Measurements from ENCODE around the gene NCKAP5L.
A peak's percentile ranks its signal among the peaks of the same experiment; 100 is the strongest.

The NCKAP5L gene

GRCh38 chr12:49843876-49844437, 15.7 kb upstream of the NCKAP5L start:
- no peak for DNase-seq (ENCODE audit: low spot score)
- TF ChIP-seq CTCF (IDR thresholded peaks at IDR 0.05; ENCODE audit: extremely low read depth, insufficient read depth, missing control alignments), result no peak
- in situ Hi-C loops (cut with MboI; ENCODE audit: low pct_unique_long_range_greater_than_20kb, low sequenced_read_pairs, unreplicated experiment), result no loop called here

- in situ Hi-C loops (cut with MboI; ENCODE audit: low pct_unique_long_range_greater_than_20kb, low sequenced_read_pairs, unreplicated experiment), result no loop called here
- no peak for DNase-seq (ENCODE audit: low spot score)
- TF ChIP-seq CTCF (IDR thresholded peaks at IDR 0.05; ENCODE audit: extremely low read depth, insufficient read depth, missing control alignments), result no peak
Measured at GRCh38 chr12:49843411-49843810, 15.2 kb upstream of the NCKAP5L start.

- in situ Hi-C loops (cut with MboI; ENCODE audit: low pct_unique_long_range_greater_than_20kb, low sequenced_read_pairs, unreplicated experiment), result no loop called here
- TF ChIP-seq CTCF (IDR thresholded peaks at IDR 0.05; ENCODE audit: extremely low read depth, insufficient read depth, missing control alignments), result no peak
- peak; percentile 87 for DNase-seq (ENCODE audit: low spot score)
Measured at GRCh38 chr12:49842519-49843352, 14.5 kb upstream of the NCKAP5L start, which contains the start of gene BCDIN3D. BCDIN3D (minus strand) TSS chr12:49843106; CDS start chr12:49843087, 19 bp downstream.

- TF ChIP-seq CTCF (IDR thresholded peaks at IDR 0.05; ENCODE audit: extremely low read depth, insufficient read depth, missing control alignments), result peak; percentile 72
- in situ Hi-C loops (cut with MboI; ENCODE audit: low pct_unique_long_range_greater_than_20kb, low sequenced_read_pairs, unreplicated experiment), result no loop called here
- peak; percentile 55 for DNase-seq (ENCODE audit: low spot score)
Measured at GRCh38 chr12:49838973-49839633, 10.9 kb upstream of the NCKAP5L start.

GRCh38 chr12:49832836-49833421, 4.7 kb upstream of the NCKAP5L start:
- DNase-seq (ENCODE audit: low spot score), result no peak
- in situ Hi-C loops (cut with MboI; ENCODE audit: low pct_unique_long_range_greater_than_20kb, low sequenced_read_pairs, unreplicated experiment), result loop anchor here (5.0 kb wide), 1 partner anchor 56 kb away; no protein-coding TSS in a partner anchor
- TF ChIP-seq CTCF (IDR thresholded peaks at IDR 0.05; ENCODE audit: extremely low read depth, insufficient read depth, missing control alignments), result no peak

GRCh38 chr12:49831717-49832116, 3.5 kb upstream of the NCKAP5L start:
- DNase-seq (ENCODE audit: low spot score), result no peak
- in situ Hi-C loops (cut with MboI; ENCODE audit: low pct_unique_long_range_greater_than_20kb, low sequenced_read_pairs, unreplicated experiment), result loop anchor here (5.0 kb wide), 1 partner anchor 54 kb away; no protein-coding TSS in a partner anchor
- TF ChIP-seq CTCF (IDR thresholded peaks at IDR 0.05; ENCODE audit: extremely low read depth, insufficient read depth, missing control alignments), result no peak
